Colonic mucosa (tissue), 4 donors: Measurements from ENCODE around the gene CD9. TPM values are rescaled to one million over a fixed set of nuclear protein-coding genes. Genes with fewer than 3 reads are reported as not detected.

ENCODE experiments used
- DNase-seq: peaks from one replicate; pipeline ENCODE4 v3.0.0-alpha.2; 2020
- H3K27ac ChIP-seq: fragments of 200-600 bp; one replicate; pipeline ENCODE4 v1.8.0; 2021
- H3K27me3 ChIP-seq: fragments of 200-600 bp; one replicate; pipeline ENCODE4 v1.8.0; 2021
- H3K36me3 ChIP-seq: fragments of 200-600 bp; one replicate; pipeline ENCODE4 v1.8.0; 2021
- H3K4me1 ChIP-seq: fragments of 200-600 bp; one replicate; pipeline ENCODE4 v1.8.0; 2021; ENCODE audit warnings: mild to moderate bottlenecking
- H3K4me3 ChIP-seq: fragments of 200-600 bp; one replicate; pipeline ENCODE4 v1.8.0; 2021
- H3K9ac ChIP-seq, 2 donors: one replicate each; pipeline ENCODE4 v1.7.0; 2013; ENCODE audit warnings: control low read depth in 2 of 2, low read depth in 2 of 2, low read length in 2 of 2
- H3K9me3 ChIP-seq: fragments of 200-600 bp; one replicate; pipeline ENCODE4 v1.8.0; 2021
- CTCF ChIP-seq: fragments of 200-600 bp; IDR thresholded peaks from one replicate; pipeline ENCODE4 v1.8.0; 2022; ENCODE audit warnings: antibody characterized with exemption, mild to moderate bottlenecking
- intact Hi-C: fragments of 100-400 bp; cut with DNase I; formaldehyde crosslinking; loops from one replicate; pipeline ENCODE4 v1.14.1; 2022
- total RNA-seq, 2 donors: library from RNA; stranded (reverse); fragmentation: NEBNext Ultra II Directional in 1 of 2; extraction: Animal tissue kit (Norgen Biotek cat#: 25700) in 1 of 2; gene quantifications; one replicate each; pipeline ENCODE4 v1.2.1, GENCODE V29; 2021
- donor health status: healthy.
- donor health status: DM: no; HTN: no; CAD: no.
- donor health status: DM: no; HTN: no; CAD: no.

The CD9 gene
- total RNA-seq, 2 donors from 2014 or later, result 589 to 665 TPM

- TF ChIP-seq CTCF, result no peak
- no peak overlapping the region for H3K4me3 ChIP-seq
- intact Hi-C loops, result no loop called here
- no peaks in the 10 kb centered on the region for H3K36me3 ChIP-seq
- DNase-seq, result no peak
- no peaks in the 10 kb centered on the region for H3K9me3 ChIP-seq
- H3K27me3 ChIP-seq, result no peaks in the 10 kb centered on the region
- no peak overlapping the region for H3K27ac ChIP-seq
- H3K4me1 ChIP-seq, result peaks cover 4% of the 10 kb centered on the region
- no peak overlapping the region for H3K9ac ChIP-seq
Observed at GRCh38 chr12:6285532-6286306, 85.5 kb downstream of the CD9 start.

Other genes with a start within 250 kb of the CD9 start
- 10 to 100 TPM; 20.9 to 63.2 TPM for gene VWF, start 75.7 kb upstream of the CD9 start, total RNA-seq
- 100 to 1,000 TPM; 107 to 123 TPM for gene PLEKHG6, start 110.3 kb downstream of the CD9 start, total RNA-seq
- 100 to 1,000 TPM; 116 to 164 TPM for gene TNFRSF1A, start 141.7 kb downstream of the CD9 start, total RNA-seq
- 100 to 1,000 TPM; 158 to 188 TPM for gene SCNN1A, start 175.2 kb downstream of the CD9 start, total RNA-seq
- 100 to 1,000 TPM in 1 of 2 donors, 10 to 100 TPM in 1; 84.8 to 129 TPM for gene LTBR, start 183.8 kb downstream of the CD9 start, total RNA-seq
- 1 to 10 TPM; 1.9 to 2.4 TPM for gene CD27, start 244.6 kb downstream of the CD9 start, total RNA-seq